H1 (cell line): ENCODE data around the gene SERPING1. TPM values are rescaled to one million over a fixed set of nuclear protein-coding genes. Genes with fewer than 3 reads are reported as not detected.

ENCODE experiments used
- microRNA counts: library from miRNA; unstranded; fragments of <30 nt; microRNA quantifications from one replicate; lab custom pipeline; 2015
- microRNA-seq, 2 experiments: library from miRNA; unstranded; fragments of <30 nt; microRNA quantifications; one replicate each; pipeline versions ENCODE4 to v1.2.0, GENCODE V29; 2016 to 2020; ENCODE audit warnings: borderline microRNAs expressed in 2 of 2, borderline number of aligned reads in 2 of 2, borderline replicate concordance in 1 of 2
- polyA plus RNA-seq, 7 experiments: library from polyadenylated mRNA; depleted of rRNA in 3 of 7; stranded (reverse) in 5 of 7; unstranded in 2 of 7; fragments of >200 nt in 5 of 7; fragments of 200-250 nt in 2 of 7; gene quantifications; 1 replicate in 5 of 7; 2 replicates in 1 of 7; 4 replicates in 1 of 7; pipeline versions ENCODE4 v1.2.1 to v1.2.3, GENCODE V29; 2011 to 2013; ENCODE audit warnings: missing spikeins in 2 of 7, mixed read lengths in 2 of 7
- small RNA-seq: library from polyadenylated mRNA; stranded (forward); fragments of <200 nt; extraction: miRNeasy Mini kit (QIAGEN cat#:217004); gene quantifications from one replicate; pipeline ENCODE3, GENCODE V24; 2013; ENCODE audit not compliant: insufficient read depth
- total RNA-seq: library from RNA; stranded (reverse); fragmentation: NEBNext Ultra II Directional; extraction: Animal tissue kit (Norgen Biotek cat#: 25700); gene quantifications from 2 replicates; pipeline ENCODE4 v1.2.1, GENCODE V29; 2021

Gene SERPING1
- total and polyA plus RNA-seq, 2 of the 8 experiments (the other 6 are each of a cell fraction or from before 2014, with no cell fraction given): 50.9 to 54.8 TPM

MicroRNAs within 50 kb of the gene (microRNA counts, 767-probe panel; counts per million panel counts)
- microRNA hsa-miR-130a-3p (lab: Ali Mortazavi, UCI): 10,995 counts per million, percentile 99 among the panel's probes with 10 or more counts

Small RNAs within 50 kb of the gene (microRNA-seq; reads per million reads assigned to microRNA genes)
- 3,624 to 6,706 reads per million in 2 experiments for gene MIR130A

Small RNAs within 50 kb of the gene (small RNA-seq; reads per million reads assigned to genes)
- gene MIR130A: 12,314 reads per million, percentile 100 among the genes with 10 or more reads in this experiment

Other genes with a start within 250 kb of the SERPING1 start
- not detected in 2 replicates for gene PRG3, start 216.5 kb upstream of the SERPING1 start, total RNA-seq
- gene PRG3, start 216.5 kb upstream of the SERPING1 start, polyA plus RNA-seq (2011; rRNA removed): not detected in 2 replicates
- not detected in 2 replicates for gene PRG2, start 207.0 kb upstream of the SERPING1 start, total RNA-seq
- gene PRG2, start 207.0 kb upstream of the SERPING1 start, polyA plus RNA-seq (2011; rRNA removed): 0.32 and 0.61 TPM in 2 replicates
- 31.8 and 32.5 TPM in 2 replicates for gene SLC43A3, start 170.6 kb upstream of the SERPING1 start, total RNA-seq
- 61.1 and 67.8 TPM in 2 replicates for gene SLC43A3, start 170.6 kb upstream of the SERPING1 start, polyA plus RNA-seq (2011; rRNA removed)
- 23.7 and 24.4 TPM in 2 replicates for gene RTN4RL2, start 137.2 kb upstream of the SERPING1 start, total RNA-seq
- gene RTN4RL2, start 137.2 kb upstream of the SERPING1 start, polyA plus RNA-seq (2011; rRNA removed): 11.4 and 17.3 TPM in 2 replicates
- gene SLC43A1, start 82.0 kb upstream of the SERPING1 start, total RNA-seq: 30.1 and 34.5 TPM in 2 replicates
- 58.0 and 79.5 TPM in 2 replicates for gene SLC43A1, start 82.0 kb upstream of the SERPING1 start, polyA plus RNA-seq (2011; rRNA removed)
- 109 and 117 TPM in 2 replicates for gene TIMM10, start 66.9 kb upstream of the SERPING1 start, total RNA-seq
- 208 and 227 TPM in 2 replicates for gene TIMM10, start 66.9 kb upstream of the SERPING1 start, polyA plus RNA-seq (2011; rRNA removed)
- gene SMTNL1, start 60.1 kb upstream of the SERPING1 start, total RNA-seq: not detected in 2 replicates
- gene SMTNL1, start 60.1 kb upstream of the SERPING1 start, polyA plus RNA-seq (2011; rRNA removed): 0.13 and 0.18 TPM in 2 replicates
- gene UBE2L6, start 30.0 kb upstream of the SERPING1 start, total RNA-seq: 67.8 and 68.1 TPM in 2 replicates
- 89.2 and 94.8 TPM in 2 replicates for gene UBE2L6, start 30.0 kb upstream of the SERPING1 start, polyA plus RNA-seq (2011; rRNA removed)
- gene YPEL4, start 52.2 kb downstream of the SERPING1 start, total RNA-seq: 0.13 TPM in 1 of 2 replicates, not detected in the other
- gene YPEL4, start 52.2 kb downstream of the SERPING1 start, polyA plus RNA-seq (2011; rRNA removed): 0.09 and 0.38 TPM in 2 replicates
- 29.3 and 29.9 TPM in 2 replicates for gene CLP1, start 60.1 kb downstream of the SERPING1 start, total RNA-seq
- gene CLP1, start 60.1 kb downstream of the SERPING1 start, polyA plus RNA-seq (2011; rRNA removed): 25.6 and 29.4 TPM in 2 replicates
- 54.8 and 56.3 TPM in 2 replicates for gene ZDHHC5, start 70.4 kb downstream of the SERPING1 start, total RNA-seq
- gene ZDHHC5, start 70.4 kb downstream of the SERPING1 start, polyA plus RNA-seq (2011; rRNA removed): 36.1 and 40.0 TPM in 2 replicates
- gene MED19, start 114.5 kb downstream of the SERPING1 start, total RNA-seq: 19.4 and 20.5 TPM in 2 replicates
- 35.4 and 49.3 TPM in 2 replicates for gene MED19, start 114.5 kb downstream of the SERPING1 start, polyA plus RNA-seq (2011; rRNA removed)
- 100.0 and 104 TPM in 2 replicates for gene TMX2, start 114.9 kb downstream of the SERPING1 start, total RNA-seq
- gene TMX2, start 114.9 kb downstream of the SERPING1 start, polyA plus RNA-seq (2011; rRNA removed): 65.3 and 70.4 TPM in 2 replicates
- gene SELENOH, start 143.8 kb downstream of the SERPING1 start, total RNA-seq: 242 and 243 TPM in 2 replicates
- 264 and 326 TPM in 2 replicates for gene SELENOH, start 143.8 kb downstream of the SERPING1 start, polyA plus RNA-seq (2011; rRNA removed)
- not detected in 2 replicates for gene BTBD18, start 154.1 kb downstream of the SERPING1 start, total RNA-seq
- gene BTBD18, start 154.1 kb downstream of the SERPING1 start, polyA plus RNA-seq (2011; rRNA removed): 0.03 TPM in 2 replicates
- 164 and 167 TPM in 2 replicates for gene CTNND1, start 164.1 kb downstream of the SERPING1 start, total RNA-seq
- 91.9 and 97.8 TPM in 2 replicates for gene CTNND1, start 164.1 kb downstream of the SERPING1 start, polyA plus RNA-seq (2011; rRNA removed)